MM.1S (cell line): ENCODE measurements around the gene DDI2.

Source experiments
- EZH2 ChIP-seq: fragments of 300-600 bp; sonication (generic); optimal IDR thresholded peaks from 2 replicates; pipeline ENCODE3; 2017; ENCODE audit warnings: low read depth, mild to moderate bottlenecking, antibody characterized with exemption, low read length, mixed read lengths
- EZH2phosphoT487 ChIP-seq: fragments of 300-600 bp; sonication (generic); IDR thresholded peaks from 2 replicates; pipeline ENCODE4 v1.6.1; 2018; ENCODE audit warnings: antibody characterized with exemption, low read length
- TF ChIP-seq, protein P1 (sequence below): fragments of 300-600 bp; sonication (generic); IDR thresholded peaks from 2 replicates; pipeline ENCODE4 v1.5.1; 2016; ENCODE audit warnings: antibody characterized with exemption, low read length, mixed read lengths

DNA sequence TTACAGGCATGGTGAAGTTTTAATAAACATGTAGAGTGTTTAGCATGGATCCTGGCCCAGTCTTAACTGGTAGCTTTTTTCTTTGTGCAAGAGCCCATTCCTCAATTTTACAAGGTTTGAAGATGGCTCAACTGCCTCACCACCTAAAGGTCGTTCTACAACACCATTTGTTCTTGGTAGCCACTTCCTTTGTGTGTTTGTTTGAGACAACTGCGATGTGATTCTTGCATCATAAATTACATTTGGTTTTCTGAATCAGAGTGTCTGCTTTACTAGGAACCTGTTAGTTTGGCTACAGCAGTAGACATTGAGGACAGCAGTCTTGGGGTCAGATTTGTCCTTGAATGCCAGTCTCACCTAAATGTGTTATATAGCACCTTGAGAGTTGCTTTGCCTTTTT lies 70.2 kb downstream of the DDI2 start:
- TF ChIP-seq, protein P1, sequence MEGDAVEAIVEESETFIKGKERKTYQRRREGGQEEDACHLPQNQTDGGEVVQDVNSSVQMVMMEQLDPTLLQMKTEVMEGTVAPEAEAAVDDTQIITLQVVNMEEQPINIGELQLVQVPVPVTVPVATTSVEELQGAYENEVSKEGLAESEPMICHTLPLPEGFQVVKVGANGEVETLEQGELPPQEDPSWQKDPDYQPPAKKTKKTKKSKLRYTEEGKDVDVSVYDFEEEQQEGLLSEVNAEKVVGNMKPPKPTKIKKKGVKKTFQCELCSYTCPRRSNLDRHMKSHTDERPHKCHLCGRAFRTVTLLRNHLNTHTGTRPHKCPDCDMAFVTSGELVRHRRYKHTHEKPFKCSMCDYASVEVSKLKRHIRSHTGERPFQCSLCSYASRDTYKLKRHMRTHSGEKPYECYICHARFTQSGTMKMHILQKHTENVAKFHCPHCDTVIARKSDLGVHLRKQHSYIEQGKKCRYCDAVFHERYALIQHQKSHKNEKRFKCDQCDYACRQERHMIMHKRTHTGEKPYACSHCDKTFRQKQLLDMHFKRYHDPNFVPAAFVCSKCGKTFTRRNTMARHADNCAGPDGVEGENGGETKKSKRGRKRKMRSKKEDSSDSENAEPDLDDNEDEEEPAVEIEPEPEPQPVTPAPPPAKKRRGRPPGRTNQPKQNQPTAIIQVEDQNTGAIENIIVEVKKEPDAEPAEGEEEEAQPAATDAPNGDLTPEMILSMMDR = no peak
- no peak for TF ChIP-seq EZH2phosphoT487
- no peak for TF ChIP-seq EZH2
